Kasumi-1 (cell line): ENCODE measurements around the gene SLC29A2.

ENCODE experiments used
- DNase-seq, 2 experiments: peaks; one replicate each; lab custom pipeline; 2025; lab: John Stamatoyannopoulos, UW

SLC29A2 gene

DNA sequence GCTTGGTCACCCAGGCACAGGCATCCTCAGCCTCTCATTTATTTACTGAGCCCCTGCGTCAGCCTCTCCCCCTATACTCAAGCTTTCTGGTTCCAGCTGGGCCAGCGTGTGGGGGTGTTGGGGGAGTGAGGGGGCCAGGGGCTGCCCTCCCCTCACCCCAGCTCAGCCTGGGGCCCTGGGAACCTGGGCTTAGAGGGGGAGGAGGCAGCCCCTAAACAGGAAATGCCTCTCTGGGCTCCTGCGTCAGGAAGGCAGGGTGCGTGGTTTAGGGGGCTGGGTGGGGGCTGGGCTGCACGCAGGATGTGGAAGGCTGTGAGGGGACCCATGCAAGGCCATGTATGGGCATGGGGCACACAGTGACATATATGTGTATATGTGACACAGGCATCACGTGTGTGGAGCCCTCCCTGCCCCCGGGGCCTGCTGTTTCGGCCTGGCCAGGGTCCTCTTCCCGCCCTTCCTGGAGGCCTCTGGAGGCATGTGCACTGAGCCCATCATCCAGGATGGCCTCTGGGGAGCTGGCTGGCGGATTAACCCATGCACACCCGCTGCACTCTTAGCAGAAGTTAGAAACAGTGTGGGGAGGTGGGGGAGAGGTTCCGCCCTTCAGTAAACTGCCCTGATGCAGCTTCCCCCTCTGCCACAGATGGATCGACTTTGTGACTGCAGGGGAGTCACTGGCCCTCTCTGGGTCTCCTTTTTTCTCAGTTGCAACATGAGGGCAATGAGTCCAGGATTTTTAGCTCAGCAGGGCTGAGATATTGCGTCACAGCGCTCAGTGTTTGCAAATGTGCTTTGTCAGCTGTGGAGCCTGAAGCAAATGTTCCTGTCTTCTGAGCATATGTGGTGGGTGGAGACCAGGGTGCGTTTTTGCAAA, 53.6 kb downstream of the SLC29A2 start:
- peak; percentile 75 to 79 for DNase-seq

DNA sequence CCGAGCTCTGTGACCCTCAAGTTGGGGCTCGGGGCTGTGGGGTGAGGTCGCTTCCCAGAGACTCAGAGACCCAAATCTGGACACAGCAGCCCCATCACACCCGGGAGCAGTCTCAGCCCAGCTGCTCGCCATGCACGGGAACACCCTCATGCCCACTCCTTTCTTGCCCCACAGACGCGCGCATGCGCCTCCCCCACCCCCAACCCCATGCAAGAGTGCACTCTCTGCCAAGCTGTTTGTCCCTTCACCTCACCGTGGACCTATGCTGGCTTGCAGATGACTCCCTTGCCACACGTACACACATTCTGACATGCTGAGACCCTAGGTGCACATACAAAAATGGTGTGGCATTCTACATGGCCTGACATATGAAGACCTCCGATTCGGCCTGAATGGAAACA, 54.2 kb downstream of the SLC29A2 start:
- no peak for DNase-seq

DNA sequence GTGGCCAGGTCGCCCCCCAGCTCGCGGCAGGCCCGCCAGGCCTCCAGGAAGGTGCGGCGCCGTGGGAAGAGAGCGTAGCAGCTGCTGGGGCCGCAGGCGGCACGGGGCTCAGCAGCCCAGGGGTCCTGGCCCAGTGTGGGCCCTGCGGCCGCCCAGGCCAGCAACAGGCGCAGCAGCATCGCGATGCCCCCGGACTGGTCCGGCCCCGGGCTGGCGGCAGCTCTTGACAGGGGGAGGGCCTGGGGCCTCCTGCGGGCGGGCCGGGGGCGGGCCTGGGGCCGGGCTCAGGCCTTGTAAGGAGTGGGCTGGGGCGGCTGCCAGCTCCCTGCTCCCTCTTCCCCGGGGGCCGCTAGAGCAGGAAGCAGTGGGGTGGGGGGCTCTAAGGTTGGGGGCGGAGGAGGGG, 54.7 kb downstream of the SLC29A2 start, which contains the start of gene CD248:
CD248 (minus strand) TSS at position 196 of the 403 bp plus-strand sequence; CDS start at position 179, 17 bp downstream.
- no peak for DNase-seq

DNA sequence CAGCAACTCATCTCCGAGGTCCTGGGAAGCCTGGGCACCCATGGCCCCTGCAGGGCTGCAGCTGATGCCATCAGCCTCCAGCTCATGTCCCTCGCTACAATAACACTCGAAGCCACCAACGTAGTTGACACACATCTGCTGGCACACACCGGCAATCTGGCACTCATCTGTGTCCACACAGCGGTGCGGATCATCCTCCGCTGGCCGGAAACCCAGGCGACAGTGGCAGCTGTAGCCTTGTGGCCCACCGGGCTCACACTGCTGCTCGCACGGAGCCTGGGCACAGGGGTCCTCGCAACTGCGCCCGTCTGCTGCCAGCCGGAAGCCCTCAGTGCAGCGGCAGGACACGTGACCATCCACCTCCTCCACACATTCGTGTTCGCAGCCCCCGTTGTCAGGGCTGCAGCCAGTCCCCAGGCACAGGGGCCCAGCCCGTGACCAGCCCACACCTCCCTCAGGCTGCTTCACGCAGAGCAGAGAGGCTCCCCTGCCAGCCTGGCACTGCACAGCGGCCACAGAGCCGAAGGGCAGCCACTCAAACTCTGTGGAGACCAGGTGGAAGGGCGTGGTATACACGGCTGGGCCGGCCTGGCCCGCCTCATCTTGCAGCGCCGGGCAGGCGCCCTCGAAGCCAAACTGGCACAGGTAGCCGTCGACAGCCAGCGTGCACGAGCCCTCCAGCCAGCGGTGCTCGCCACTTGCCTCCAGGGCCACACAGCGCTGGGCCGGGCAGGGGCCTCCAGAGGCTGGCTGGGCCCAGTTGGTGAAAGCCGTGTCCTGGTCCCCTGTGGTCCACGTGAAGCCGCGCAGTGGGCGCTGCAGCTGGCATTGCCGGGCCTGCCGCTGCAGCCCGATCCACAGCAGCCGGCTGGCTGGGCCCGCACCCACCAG, 55.4 kb downstream of the SLC29A2 start:
- no peak for DNase-seq

DNA sequence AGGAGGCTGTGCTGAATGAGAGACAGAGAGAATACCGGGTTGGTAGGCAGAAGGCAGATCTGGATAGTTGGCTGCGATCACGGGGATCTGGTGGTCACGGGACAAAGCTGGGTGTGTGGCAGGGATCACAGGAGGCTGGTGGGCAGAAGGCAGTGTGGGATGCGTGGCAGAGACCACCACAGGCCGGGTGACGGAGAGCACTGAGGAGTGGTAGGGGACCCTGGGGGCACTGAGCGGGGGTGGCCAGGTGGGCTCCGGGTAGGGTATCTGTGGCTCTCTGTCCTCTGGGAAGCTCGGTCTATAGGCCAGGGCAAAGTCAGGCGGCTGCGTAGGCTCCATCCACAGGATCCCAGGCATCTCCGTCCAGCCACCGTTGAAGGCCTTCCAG, 56.1 kb downstream of the SLC29A2 start:
- DNase-seq, result no peak

DNA sequence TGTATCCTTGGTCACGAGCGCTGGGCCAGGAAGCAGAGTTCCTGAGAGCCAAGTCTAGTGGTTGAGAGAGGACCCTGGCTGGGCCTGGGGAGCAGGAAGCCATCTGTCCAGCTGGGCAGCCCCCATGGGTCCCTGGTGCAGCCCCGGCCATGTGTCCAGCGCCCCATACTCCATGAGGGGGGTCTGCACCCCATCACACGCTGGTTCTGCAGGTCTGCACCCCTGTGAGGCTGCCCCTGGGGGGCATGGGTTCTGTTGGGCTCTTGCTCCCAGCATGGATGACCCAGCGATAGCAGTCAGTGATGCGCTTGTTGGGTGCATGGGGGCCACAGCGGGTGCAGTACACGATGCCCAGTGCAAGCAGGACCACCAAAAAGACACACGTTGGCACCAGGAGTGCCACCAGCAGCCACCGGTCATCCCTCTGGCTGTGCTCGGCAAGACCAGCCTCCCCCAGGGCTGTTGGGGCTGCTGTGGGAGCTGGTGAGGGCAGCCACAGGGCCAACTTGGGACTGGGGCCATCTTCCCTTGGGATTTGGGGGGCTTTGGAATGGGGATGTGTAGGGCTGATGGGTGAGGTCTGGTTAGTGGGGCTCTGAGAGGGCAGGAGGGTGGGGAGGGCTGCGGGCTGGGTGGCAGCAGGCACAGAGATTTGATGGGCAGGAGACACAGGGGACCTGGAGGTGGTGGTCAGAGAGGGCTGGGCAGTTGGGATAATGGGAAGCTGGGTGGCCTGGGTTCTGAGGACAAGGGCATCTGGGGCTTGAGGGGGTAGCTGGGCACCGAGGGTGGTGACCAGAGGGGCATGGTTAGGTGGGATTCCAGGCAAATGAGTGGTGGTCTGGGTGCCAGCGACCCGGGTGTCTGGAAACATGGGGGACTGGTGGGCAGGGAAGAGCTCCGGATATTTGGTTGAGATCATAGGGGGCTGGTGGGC, 56.7 kb downstream of the SLC29A2 start:
- DNase-seq, result no peak

DNA sequence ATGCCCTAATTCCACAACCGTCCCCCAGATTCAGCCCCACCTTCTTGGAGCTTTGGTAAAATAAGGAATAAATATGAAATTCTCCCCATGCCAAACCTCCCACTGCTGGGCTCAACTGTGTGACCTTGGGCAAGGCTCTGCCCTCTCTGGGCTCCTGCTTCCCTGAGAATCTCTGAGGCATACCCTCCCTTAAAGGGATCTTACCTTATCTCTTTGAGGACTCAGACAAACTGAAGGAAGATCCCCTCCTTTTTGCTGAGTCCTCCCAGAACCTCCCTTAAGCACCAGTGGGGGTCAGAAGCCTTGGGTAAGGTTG, 57.4 kb downstream of the SLC29A2 start:
- no peak for DNase-seq

DNA sequence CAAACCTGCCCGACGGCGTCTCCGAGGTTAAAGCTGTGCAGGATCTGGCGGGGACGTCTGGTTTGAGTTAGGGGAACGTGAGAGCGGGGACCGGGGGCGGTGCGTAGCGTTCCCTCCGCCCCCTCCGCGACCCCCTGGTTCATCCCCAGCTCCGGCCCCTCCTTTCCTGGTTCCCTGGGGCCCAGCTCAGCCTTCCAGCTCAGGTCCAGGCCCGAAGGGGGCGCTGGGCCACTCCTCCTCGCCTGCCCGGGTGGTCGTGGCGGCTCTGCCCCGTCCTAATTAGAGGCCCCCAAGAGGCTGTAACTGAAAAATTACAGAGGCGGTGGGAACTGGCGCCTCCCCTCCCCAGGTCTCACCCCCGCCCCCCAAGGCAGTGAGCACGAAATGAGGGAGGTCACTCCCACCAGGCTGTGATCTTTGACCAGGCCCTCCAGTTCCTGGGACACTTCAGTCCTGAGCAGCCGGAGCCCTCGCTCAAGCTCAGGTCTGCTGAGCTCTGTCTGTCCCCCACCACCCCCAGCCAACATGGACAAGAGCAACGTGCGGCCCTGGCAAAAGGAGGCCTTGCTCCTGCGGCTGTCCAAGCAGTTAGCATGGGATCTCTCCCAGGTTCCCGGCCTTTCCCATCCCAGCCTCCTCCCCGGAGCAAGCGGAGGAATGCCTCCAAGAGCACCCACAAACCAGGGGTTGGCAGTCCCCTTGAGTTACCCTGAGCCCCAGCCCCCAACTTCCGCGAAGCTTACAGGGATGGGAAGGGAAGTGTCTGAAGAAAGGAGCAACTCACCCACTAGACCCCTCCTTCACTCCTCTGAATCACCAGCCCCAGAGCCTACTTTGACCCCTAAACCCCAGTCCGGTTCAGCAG, 58.0 kb downstream of the SLC29A2 start:
- DNase-seq, result no peak

DNA sequence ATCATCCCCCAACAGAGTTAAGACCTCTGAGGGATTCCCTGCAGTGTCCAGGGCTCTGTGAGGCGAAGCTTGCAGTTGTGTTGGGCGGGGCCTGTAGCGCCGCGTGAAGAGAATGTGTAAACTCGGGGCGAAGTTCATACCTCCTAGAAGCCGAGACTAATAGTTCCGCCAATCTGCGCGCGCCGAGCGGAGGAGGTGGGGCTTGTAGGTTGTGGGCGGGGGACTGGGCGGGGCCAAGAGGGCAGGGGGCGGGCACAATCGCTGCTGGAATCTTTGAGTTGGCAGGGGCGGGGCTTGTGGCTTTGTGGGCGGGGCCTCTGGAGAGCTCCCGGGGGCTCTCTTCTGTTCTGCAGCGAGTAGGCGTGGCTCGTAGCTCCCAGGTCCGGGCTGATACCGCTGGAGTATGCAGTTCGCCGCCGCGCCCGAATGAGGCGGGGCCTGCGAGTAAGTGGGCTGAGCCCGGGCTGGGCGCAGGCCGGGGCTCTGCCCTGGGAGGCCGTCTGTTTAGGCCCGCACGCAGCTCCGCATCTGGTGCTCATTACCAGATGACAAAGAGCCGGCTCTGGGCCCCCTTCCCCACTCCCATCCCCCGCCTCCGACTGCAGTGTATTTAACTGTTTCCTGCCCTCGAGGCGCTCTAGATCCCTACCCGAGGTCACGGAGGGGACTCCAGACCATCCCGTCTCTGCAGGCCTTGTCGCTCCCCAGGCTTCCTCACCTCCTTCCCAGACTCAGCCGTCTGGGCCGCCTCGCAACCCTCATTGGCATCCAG, 58.8 kb downstream of the SLC29A2 start:
- DNase-seq, result peak; percentile 94 to 95
